HG03025 (cell line): ENCODE results near the gene MAP6.

Experiments used
- ATAC-seq: cut with Tn5 transposase; IDR thresholded peaks from one replicate; pipeline ENCODE4 v1.9.1; 2021; ENCODE audit warnings: mild to moderate bottlenecking, moderate library complexity; ENCODE audit not compliant: unreplicated experiment, low FRiP score

Gene MAP6

DNA sequence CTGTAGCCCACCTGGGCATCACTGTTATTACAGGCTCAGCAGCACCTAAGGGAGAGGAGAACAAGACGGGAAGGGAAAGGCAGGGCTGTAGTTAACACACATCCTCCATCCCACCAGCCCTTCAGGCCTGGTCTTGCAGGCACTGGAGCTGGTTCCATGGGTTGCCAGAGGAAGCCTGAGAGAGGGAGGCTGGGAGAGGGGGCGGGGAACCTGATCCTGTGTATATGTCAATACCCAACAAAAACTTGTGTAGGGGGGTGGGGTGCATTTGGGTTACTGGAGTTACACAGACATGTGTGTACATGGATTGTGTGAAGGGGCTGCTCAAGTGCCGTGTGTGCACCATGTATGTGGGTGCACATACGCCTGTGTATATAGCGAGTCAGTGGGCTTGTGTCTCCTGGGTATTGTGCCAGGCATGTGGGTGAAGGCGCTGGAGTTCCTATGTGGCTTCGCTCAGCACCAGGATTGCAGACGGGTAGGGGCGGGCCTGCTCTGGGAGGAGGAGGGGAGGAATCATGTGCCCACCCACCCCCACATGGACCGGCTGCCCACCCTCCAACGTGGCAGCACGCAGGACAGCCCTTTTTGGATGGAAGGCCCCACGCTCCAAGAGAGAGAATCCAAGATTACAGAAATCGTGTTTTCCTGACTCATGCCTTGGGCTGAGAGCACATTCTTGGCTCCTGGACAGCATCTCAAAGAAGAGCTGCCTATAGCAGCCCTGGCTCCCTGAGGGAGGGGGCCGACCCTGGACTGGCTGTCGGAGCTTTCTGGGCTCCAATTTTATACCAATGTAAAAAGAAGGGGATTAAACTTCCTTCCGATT lies 111.0 kb downstream of the MAP6 start:
- no peak for ATAC-seq

DNA sequence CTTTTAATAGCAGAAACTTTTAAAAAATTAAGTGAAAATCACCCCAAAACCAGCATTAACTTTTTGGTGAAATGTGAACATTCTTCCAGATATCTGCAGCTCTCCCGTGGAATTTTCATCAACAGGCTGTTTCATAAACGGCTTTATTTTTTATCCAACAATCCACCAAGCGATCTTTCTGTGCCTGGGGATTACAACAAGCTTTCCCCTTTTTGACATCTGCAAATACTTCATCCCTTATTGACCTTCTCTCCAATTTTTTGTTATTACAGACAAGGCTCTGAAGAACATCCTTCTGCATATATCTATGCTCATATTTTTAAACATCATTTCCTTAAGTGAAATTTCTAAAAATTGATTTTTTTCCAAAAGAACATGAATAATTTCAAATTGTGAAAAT lies 112.6 kb downstream of the MAP6 start:
- no peak for ATAC-seq

DNA sequence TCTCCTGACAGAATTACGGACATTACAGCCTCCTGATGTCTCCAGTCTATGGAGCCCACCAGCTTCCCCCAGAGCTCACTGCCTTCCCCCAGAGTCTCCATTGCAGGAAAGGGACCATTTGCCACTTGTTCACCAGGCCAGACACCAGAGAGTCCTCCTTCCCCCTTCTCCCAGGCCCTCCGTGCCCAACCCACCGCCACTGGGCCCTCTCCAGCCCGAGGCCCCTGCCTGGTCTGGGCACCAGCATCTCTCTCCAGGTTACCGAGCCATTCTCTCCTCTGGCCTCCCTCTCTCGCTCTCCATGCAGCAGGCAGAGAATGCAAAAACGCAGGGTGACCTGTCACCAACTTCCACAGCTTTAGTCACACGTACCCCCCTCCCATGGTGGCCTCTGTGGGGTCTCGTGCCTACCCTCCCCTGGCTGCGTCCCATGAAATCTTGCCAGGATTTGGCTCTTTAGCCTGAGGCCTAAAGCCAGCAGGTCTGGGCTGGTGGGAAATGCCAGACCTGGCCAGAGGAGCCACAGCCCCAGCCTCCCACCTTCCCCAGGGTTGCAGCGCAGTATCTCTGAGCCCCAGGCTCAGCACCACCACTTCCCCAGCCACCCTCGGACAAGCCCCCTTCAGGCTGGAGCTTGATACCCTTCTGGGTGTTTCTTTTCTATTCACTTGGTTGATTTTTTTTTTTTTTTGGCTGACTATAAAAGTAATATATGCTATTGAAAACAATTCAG lies 113.6 kb downstream of the MAP6 start:
- ATAC-seq: no peak

DNA sequence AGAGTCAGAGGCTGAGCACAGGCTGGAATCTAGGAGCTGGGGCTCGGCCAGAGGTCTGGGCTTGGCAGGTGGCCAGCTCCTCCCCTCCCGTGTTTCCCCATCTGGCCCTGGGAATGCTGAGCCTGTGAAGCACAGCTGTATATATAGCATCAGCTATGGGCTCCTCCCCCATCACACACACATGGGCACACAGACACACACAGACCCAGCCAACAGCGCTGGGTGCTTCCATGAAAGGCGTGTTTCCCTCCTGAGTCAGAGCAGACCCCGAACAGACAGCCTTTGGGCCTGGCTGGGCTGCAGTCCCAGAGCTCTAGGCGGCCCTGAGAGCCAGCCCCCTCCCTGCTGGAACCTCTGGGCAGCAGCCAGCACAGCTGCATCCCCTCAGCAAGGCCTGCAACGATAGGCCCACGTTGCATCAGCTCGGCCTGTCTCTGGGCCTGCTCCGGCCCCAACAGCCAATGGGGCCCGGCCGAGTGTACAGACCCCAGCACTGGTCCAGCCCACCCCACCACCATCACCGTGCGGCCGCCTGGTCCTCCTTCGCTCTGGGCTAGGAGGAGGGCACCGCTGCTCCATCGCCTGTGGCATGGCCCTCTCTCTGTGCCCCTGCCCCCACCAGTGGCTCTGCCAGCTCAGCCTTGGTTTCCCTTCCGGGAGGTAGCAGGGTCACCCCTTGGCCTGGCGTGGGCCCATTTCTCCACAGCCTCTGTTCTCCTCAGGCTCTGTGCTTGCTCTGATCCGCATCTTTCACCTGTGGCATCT lies 114.4 kb downstream of the MAP6 start:
- ATAC-seq: no peak

DNA sequence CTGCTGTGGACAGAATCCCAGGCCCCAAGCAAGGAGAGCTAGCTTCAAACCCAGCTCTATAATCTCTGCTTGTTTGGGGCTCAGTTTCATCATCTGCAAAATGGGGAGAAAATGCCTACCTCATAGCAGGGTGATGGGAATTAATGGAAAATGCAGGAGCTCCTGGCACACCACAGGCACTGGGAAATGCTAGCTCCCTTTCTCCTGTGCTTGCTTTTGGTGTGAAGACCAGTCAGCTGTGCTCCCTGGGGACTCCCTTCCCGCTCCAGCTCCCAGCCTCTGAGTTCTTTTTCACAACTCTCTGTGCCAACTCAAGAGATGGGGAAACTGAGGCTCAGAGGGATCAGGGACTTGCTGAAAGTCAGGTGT lies 115.0 kb downstream of the MAP6 start:
- no peak for ATAC-seq

DNA sequence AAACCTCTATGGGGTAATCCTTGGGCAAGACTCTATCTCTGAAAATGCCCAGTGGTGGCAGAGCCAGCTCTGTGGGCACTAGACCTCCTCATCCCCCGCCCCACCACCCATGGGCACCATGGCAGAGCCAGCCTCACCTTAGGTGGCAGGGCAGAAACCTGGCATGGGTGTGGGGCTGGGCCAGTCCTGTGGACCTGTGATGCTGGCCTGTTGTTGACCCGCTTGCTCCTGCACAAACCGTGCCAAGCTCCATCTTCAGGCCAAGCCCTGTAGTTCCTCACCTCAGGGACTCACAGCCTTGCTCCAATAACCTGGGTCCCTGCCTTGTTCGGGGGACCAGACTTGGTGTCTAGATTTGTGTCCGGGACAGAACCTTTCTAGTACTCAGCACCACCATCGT lies 115.7 kb downstream of the MAP6 start:
- no peak for ATAC-seq

DNA sequence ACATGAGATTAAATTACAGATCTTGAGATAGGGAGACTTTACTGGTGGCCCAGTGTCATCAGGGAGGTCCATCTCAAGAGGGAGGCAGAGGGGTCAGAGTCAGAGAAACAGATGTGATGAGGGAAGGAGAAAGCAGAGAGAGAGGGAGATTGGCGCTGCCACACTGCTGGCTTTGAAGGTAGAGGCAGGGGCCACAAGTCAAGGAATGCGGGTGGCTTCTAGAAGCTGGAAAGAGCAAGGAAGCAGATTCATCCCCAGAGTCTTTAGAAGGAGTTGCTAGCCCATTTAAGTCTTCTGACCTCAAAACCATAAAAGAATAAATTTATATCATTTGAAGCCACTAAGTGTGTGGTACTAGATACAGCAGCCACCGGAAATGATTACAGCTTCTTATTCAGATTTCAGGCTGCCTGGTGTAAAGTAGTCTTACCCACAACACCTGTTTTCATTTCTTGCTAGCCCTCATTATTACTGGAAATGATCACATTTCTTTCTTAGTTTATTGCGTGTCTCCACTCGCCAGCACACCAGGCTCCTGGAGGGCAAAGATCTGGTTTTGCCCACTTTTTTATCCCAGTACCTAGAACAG lies 119.4 kb downstream of the MAP6 start:
- no peak for ATAC-seq

DNA sequence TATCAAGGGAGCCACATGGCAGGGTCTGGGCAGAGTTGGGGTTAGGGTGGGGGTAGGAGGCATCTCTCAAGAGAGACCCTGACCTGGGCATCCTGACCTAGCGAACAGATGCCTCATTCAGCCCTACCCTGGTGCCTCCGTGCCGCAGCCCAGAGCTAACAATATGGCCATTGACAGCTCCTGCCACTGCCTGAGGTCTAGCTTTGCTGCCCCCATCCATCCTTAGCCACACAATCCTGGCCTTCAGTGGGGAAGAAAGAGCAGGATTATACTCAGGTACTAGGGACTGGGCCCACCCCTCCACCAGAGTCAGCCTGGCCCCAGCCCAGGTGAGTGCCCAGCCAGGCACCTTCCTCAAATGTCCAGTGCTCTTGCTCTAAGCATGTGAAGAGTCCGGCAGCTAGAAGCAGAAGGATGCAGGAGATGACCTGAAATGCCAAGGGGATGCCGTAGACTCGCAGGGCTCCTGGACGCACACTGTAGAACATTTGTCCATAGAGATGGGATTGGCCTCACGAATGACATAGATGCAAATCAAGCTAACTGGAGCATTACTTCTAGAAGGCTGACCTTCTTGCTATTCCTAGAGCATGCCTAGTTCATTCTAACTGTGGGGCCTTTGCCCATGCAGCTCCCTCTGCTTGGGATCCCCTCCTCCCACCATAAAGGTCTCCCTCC lies 120.1 kb downstream of the MAP6 start:
- ATAC-seq: no peak

DNA sequence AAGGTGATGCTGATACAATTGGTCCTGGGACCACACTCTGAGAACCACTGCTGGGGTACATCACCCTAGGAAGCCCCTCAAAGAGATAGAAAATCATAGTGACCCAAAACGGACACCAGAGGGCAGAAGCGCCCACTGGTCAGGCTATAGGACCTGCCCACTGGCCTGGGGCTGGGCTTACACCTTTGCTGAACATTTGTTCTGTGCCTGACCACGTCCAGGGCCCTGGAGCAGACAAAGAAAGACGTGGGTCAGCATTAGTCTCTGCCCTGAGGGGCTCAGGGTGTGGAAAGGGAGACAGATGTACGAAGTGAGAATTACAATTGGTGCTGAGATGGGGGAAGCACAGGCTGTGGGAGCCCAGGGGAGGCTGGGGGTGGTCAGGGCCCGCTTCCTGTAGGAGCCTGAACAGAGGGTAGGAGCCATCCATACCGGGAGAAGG lies 121.2 kb downstream of the MAP6 start:
- ATAC-seq: no peak

DNA sequence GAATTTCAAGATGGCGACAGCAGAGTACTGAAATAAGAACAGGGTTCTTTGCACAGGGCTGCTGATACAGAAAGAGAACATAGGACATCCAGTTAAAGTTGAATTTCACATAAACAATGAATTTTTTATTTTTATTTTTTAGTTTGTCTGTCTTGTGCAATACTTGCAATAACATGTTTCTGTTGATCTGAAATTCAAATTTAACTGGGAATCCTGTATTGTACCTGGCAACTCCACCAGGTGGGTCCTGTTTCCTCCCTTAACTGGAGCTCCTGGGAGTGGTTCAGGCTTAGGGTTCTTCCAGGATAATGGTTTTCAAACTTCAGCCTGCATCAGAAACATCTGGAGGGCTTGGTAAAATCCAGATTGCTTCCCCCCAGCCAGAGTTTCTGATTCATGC lies 121.7 kb downstream of the MAP6 start:
- no peak for ATAC-seq

DNA sequence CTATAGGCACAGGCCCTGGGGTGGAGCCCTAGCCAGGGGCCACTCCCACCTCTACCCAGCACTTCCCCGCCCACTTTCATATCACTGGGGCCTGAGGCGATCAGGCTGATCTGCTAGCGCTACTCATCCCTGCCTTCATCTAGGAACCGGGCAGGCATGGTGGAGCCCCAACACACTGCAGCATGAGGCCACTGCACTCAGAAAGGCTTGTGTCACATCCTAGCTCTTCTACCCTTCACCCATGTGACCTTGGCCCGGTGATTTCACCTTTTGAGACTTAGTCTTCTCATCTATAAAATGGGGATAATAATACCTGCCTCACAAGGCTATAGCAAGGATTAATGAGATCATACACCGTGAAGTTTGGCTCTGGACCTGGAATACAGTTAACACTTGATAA lies 125.0 kb downstream of the MAP6 start:
- ATAC-seq: no peak

DNA sequence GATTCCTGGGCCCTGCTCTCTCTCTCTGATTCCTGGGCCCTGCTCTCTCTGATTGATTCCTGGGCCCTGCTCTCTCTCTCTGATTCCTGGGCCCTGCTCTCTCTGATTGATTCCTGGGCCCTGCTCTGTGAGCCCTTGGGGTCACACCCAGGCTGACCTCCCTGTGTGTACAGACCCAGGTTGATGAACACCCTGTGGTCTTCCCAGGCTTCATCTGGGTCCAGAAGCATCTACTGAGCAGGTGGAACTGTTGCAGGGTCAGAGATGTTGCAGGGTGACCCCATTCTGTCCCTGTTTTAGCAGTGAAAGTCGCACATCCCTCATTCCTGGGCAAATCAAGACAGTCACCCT lies 126.8 kb downstream of the MAP6 start:
- no peak for ATAC-seq

DNA sequence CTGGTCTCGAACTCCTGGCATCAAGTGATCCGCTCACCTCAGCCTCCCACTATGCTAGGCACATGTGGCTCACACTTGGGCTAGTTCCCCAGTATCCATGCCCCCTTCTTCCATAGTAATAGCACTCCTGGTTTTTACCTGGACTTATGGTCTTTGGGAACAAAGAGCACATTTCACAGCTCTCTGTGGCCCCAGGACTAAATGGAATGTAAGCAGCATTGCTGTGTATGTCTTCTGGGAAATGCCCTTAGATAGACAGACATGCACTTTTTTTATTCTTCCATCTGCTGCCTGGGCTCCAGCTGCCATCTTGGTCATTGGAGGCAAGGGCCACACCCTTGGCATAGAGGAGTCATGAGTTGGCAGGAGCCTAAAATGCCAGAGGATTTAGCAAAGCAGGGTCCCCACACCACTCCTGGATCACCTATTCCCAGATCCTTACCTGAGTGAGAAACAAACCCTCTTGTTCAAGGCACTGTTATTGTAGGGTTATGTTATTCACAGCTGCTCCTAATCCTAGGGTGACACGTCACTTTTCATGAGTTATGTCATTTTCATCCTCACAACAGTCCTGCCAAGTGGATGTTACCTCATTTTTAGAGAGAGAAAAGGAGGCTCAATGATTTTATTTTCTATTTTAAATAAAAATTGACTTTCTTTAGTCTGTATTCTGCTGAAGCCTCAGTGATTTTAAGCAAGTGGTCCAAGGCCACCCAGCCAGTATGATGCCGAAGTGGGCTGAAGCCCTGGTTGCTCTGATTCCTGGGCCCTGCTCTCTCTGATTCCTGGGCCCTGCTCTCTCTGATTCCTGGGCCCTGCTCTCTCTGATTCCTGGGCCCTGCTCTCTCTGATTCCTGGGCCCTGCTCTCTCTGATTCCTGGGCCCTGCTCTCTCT lies 127.4 kb downstream of the MAP6 start:
- ATAC-seq: no peak

DNA sequence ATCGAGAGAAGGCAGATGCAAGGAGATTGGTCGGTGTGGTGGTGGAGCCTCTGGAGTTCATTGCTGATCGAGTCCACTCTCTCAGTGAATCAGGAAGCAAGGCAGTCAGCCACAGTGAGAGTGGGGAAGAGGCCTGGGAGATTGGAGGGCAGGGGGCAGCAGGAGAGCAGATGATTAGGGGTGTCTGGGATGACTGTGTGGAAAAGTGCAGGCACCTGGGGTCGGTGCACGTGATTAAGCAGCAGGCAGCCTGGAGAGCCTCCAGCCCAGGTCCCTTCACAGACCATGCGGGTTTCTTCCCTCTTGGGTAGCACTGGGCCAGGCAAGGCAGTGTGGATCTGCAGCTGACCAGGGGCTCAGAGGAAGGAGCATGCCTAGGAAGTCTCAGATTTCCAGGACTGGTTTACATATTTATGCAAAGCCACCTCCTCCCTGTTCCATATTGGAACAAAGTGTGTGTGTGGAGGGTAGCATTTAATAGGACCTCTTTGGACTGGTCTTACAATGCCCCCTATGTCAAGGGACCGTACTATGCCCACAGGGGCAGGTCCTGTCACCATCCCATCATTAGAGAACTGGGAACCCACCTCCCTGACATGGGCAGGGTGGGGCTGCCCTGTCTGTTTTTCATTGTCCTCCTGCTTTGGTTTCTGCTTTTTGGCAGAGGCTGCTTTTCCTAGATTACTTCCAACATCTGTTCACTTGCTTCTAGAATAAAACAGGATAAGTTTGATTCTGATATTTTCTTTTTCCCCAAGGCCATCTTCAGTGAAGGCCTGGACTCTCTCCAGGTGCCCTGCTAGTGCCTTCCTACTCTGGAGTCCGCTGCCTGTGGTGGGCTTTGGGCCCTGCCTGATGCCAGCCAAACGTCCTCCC lies 129.1 kb downstream of the MAP6 start:
- ATAC-seq: no peak

DNA sequence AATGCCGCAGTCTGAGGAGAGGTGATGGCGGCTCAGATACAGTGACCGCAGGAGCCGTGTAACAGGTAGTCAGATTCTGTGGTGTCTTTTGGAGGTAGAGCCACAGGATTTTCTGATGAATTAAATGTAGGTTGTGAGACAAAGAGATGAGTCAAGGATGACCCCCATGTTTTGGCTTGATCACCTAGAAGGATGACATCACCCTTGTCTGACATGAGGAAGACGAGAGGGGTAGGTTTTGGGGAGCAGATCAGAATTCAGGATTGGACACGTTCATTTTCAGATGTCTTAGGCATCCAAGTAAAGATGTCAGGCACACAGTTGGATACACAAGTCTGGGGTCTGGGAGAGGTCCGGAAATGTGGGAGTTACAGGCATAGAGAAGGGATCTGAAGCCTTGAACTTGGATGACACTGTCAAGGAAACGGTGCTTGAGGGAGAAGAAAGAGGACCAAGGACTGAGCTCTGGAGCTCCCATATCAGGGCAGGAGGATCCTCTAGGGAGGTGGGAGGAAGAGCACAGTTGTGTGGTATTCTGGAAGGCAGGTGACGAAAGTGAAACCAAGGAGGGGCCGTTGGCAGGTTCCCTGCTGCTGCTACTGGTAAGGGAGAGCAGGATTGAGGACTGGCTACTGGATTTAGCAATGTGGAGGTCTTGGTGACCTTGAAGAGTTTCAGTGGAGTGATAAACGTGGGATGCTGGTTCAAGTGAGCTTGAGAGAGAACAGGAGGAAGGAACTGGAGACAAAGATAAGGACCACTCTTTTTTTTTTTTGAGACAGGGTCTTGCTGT lies 130.5 kb downstream of the MAP6 start:
- no peak for ATAC-seq

DNA sequence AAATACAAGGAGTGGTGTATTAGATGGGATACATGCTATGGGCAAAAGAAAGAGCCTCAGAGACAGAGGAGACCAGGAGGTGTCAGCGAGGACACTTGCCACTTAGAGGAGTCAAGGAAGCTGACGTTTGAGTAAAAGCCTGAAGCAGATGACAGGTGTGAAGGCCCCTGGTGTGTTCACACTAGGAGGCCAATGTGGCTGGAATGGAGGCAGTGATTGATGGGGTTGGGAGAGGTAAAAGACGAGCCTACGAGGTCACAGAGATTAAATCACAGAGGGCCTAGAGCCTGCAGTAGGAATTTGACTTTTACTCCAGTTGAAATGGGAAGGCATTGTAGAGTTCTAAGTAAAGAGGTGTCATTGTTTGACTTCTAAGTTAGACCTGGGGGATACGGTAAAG lies 131.1 kb downstream of the MAP6 start:
- ATAC-seq: no peak
